B cell (primary cell): ENCODE measurements around the gene WNT3A. TPM values are rescaled to one million over a fixed set of nuclear protein-coding genes. Genes with fewer than 3 reads are reported as not detected.

Experiments used
- ATAC-seq: fragments of 200-7000 bp; cut with Tn5 transposase; one replicate; pipeline ENCODE4 v1.10.0; 2021; ENCODE audit warnings: low read depth, mild to moderate bottlenecking, moderate number of reproducible peaks, moderate library complexity
- CTCF ChIA-PET: fragments of 350-600 bp; sonication (Branson Sonifier 250); formaldehyde crosslinking; loops from one replicate; lab custom pipeline; 2021; ENCODE audit warnings: antibody characterized with exemption, inconsistent platforms; lab: Charles Lee
- POLR2A ChIA-PET: fragments of 350-600 bp; sonication (Branson Sonifier 250); formaldehyde crosslinking; loops from one replicate; lab custom pipeline; 2021; ENCODE audit warnings: antibody characterized with exemption; lab: Charles Lee
- DNase-seq: peaks from one replicate; pipeline ENCODE4 v3.0.0; 2013
- H2AFZ ChIP-seq: 2 replicates; pipeline ENCODE4 v1.6.1; 2012; ENCODE audit warnings: mild to moderate bottlenecking, low read depth, low read length; ENCODE audit not compliant: insufficient read depth, poor library complexity, severe bottlenecking
- H3K27ac ChIP-seq, 2 donors: 1 replicate in 1 of 2; 2 replicates in 1 of 2; pipeline ENCODE4 v1.5.1; 2012 to 2013; ENCODE audit warnings: low read length in 2 of 2, mild to moderate bottlenecking in 2 of 2, moderate library complexity in 1 of 2
- H3K27me3 ChIP-seq, 4 experiments: fragments of 200-600 bp in 1 of 4; sonication (generic) in 1 of 4; replicated peaks in 1 of 4; 1 replicate in 2 of 4; 2 replicates in 2 of 4; pipeline versions ENCODE4 v1.6.1 to v1.7.0; 2013 to 2016; ENCODE audit warnings: low read length in 3 of 4, mild to moderate bottlenecking in 2 of 4, mixed read lengths in 1 of 4, moderate library complexity in 1 of 4; ENCODE audit not compliant: insufficient read depth in 4 of 4, control insufficient read depth in 3 of 4; ENCODE audit errors: control extremely low read depth in 1 of 4
- H3K36me3 ChIP-seq, 2 experiments: replicated peaks in 1 of 2; 1 replicate in 1 of 2; 2 replicates in 1 of 2; pipeline versions ENCODE4 v1.6.1 to v1.7.1; 2013; ENCODE audit warnings: low read length in 1 of 2; ENCODE audit not compliant: insufficient read depth in 2 of 2, control insufficient read depth in 1 of 2; ENCODE audit errors: control extremely low read depth in 1 of 2, extremely low read depth in 1 of 2
- H3K4me1 ChIP-seq, 2 donors: fragments of 200-600 bp in 1 of 2; sonication (generic) in 1 of 2; 1 replicate in 1 of 2; 2 replicates in 1 of 2; pipeline versions ENCODE4 v1.5.1 to v1.6.1; 2013 to 2017; ENCODE audit warnings: low read length in 2 of 2; ENCODE audit not compliant: control insufficient read depth in 2 of 2, insufficient read depth in 2 of 2
- H3K4me2 ChIP-seq: replicated peaks from 2 replicates; pipeline ENCODE3; 2012; ENCODE audit warnings: mild to moderate bottlenecking, low read depth, low read length; ENCODE audit not compliant: poor library complexity, severe bottlenecking
- H3K4me3 ChIP-seq, 5 experiments: fragments of 200-600 bp in 1 of 5; sonication (generic) in 1 of 5; 1 replicate in 3 of 5; 2 replicates in 2 of 5; pipeline versions ENCODE4 v1.5.1 to v1.7.0; 2011 to 2016; ENCODE audit warnings: low read length in 4 of 5, mild to moderate bottlenecking in 4 of 5, low read depth in 2 of 5, control low read depth in 1 of 5, moderate library complexity in 1 of 5; ENCODE audit not compliant: insufficient read depth in 1 of 5; ENCODE audit errors: control extremely low read depth in 1 of 5, extremely low read depth in 1 of 5
- H3K79me2 ChIP-seq: fragments of 200-600 bp; sonication (generic); one replicate; pipeline ENCODE4 v1.6.0; 2016; ENCODE audit warnings: low read length; ENCODE audit not compliant: control insufficient read depth, insufficient read depth
- H3K9ac ChIP-seq: fragments of 200-600 bp; sonication (generic); 2 replicates; pipeline ENCODE4 v1.6.1; 2017; ENCODE audit warnings: mild to moderate bottlenecking, low read length, moderate library complexity
- H3K9me3 ChIP-seq, 3 donors: one replicate each; pipeline versions ENCODE4 v1.6.1 to v1.7.1; 2013; ENCODE audit warnings: low read length in 2 of 3; ENCODE audit not compliant: control insufficient read depth in 2 of 3, insufficient read depth in 1 of 3; ENCODE audit errors: control extremely low read depth in 1 of 3
- H4K20me1 ChIP-seq: 2 replicates; pipeline ENCODE4 v1.6.0; 2012; ENCODE audit warnings: mild to moderate bottlenecking, low read length; ENCODE audit not compliant: insufficient read depth, control insufficient read depth, poor library complexity, severe bottlenecking
- H3K27ac Mint-ChIP-seq: one replicate; pipeline ENCODE4 v1.8.0; 2021; ENCODE audit warnings: mixed read lengths
- H3K27me3 Mint-ChIP-seq: one replicate; pipeline ENCODE4 v1.8.0; 2021; ENCODE audit warnings: mixed read lengths
- H3K4me1 Mint-ChIP-seq: one replicate; pipeline ENCODE4 v1.8.0; 2021; ENCODE audit warnings: mixed read lengths
- H3K4me3 Mint-ChIP-seq: one replicate; pipeline ENCODE4 v1.8.0; 2021; ENCODE audit warnings: mixed read lengths
- H3K9me3 Mint-ChIP-seq: one replicate; pipeline ENCODE4 v1.8.0; 2022; ENCODE audit warnings: mixed read lengths; ENCODE audit not compliant: insufficient read depth
- CTCF ChIP-seq: fragments of 200-600 bp; IDR thresholded peaks from one replicate; pipeline ENCODE4 v1.8.0; 2022; ENCODE audit warnings: antibody characterized with exemption, mild to moderate bottlenecking
- EZH2 ChIP-seq: IDR thresholded peaks from 2 replicates; pipeline ENCODE4 v1.6.1; 2012; ENCODE audit warnings: borderline replicate concordance, low read depth, mild to moderate bottlenecking, moderate library complexity, low read length; ENCODE audit not compliant: insufficient read depth, poor library complexity, severe bottlenecking
- WGBS: methylation state at CpG from one replicate; pipeline ENCODE4 v1.1.5; 2013; ENCODE audit warnings: missing lambda C conversion rate; ENCODE audit not compliant: insufficient coverage; 5-methylcytosine and 5-hydroxymethylcytosine counted together
- intact Hi-C: fragments of 100-400 bp; cut with micrococcal nuclease; formaldehyde crosslinking; loops from one replicate; pipeline ENCODE4 v1.10.0; 2022
- polyA plus RNA-seq: library from polyadenylated mRNA; depleted of rRNA; stranded (reverse); fragments of >200 nt; gene quantifications from 2 replicates; pipeline ENCODE4 v1.2.3, GENCODE V29; 2012
- total RNA-seq, 2 donors: library from RNA; stranded (reverse); fragments of 120-200 nt in 1 of 2; gene quantifications; 1 replicate in 1 of 2; 2 replicates in 1 of 2; pipeline versions ENCODE4 v1.2.3 to v1.2.4, GENCODE V29; 2013 to 2022

The WNT3A gene
- total and polyA plus RNA-seq, 2 donors (not counting 1 experiment from before 2014, with no cell fraction given) = 0.03 TPM; not detected in 1

GRCh38 chr1:228090613-228091081, 83.8 kb downstream of the WNT3A start:
- DNase-seq = no peak
- TF ChIP-seq CTCF (no peak), EZH2 (no peak)
- 23% methylated on average over 1 of the region's 2 CpGs for WGBS
- peaks cover 0 to 23% (median 8%) of the 10 kb centered on the region in 3 donors for H3K9me3 ChIP-seq
- no peaks in the 10 kb centered on the region for H3K27me3 Mint-ChIP-seq
- peak overlapping the region; percentile 49 for H3K4me2 ChIP-seq
- ChIA-PET CTCF (interaction anchor here (1.3 kb wide), 1 partner anchor 10 kb away, joined by 3 read pairs; no protein-coding TSS in a partner anchor), POLR2A (no interaction called here)
- peaks cover 4% of the 10 kb centered on the region for H3K9me3 Mint-ChIP-seq
- peak overlapping the region; percentile 20 for H3K27ac Mint-ChIP-seq
- no peaks in the 10 kb centered on the region for H3K27me3 ChIP-seq
- no peak for ATAC-seq
- peaks cover 0 to 28% of the 10 kb centered on the region in 2 experiments for H3K36me3 ChIP-seq
- peaks cover 74% of the 10 kb centered on the region for H3K4me1 Mint-ChIP-seq
- H4K20me1 ChIP-seq = peaks cover 98% of the 10 kb centered on the region
- intact Hi-C loops = no loop called here
- peak overlapping the region; percentile 39 for H3K4me3 Mint-ChIP-seq
- H3K9ac ChIP-seq = no peak overlapping the region
- H3K4me1 ChIP-seq = peaks cover 59 to 65% of the 10 kb centered on the region in 2 donors
- peak overlapping the region in 1 of 5 experiments; percentile 9 for H3K4me3 ChIP-seq
- H3K79me2 ChIP-seq = peaks cover 100% of the 10 kb centered on the region
- no peak overlapping the region for H2AFZ ChIP-seq
- peak overlapping the region in 1 of 2 donors; percentile 28 for H3K27ac ChIP-seq

GRCh38 chr1:228091084-228091483, 84.3 kb downstream of the WNT3A start:
- Histone ChIP-seq H3K4me2 (peak overlapping the region; percentile 49), H3K9me3 (peaks cover 0 to 25% (median 8%) of the 10 kb centered on the region in 3 donors), H3K4me3 (no peak overlapping the region), H3K4me1 (peaks cover 55 to 60% of the 10 kb centered on the region in 2 donors), H3K27ac (peak overlapping the region in 1 of 2 donors; percentile 22), H3K27me3 (no peaks in the 10 kb centered on the region), H3K36me3 (peaks cover 2 to 33% of the 10 kb centered on the region in 2 experiments), H2AFZ (no peak overlapping the region), H3K9ac (no peak overlapping the region), H4K20me1 (peaks cover 98% of the 10 kb centered on the region), H3K79me2 (peaks cover 100% of the 10 kb centered on the region)
- intact Hi-C loops = no loop called here
- WGBS = 83% methylated on average over 4 of the region's 4 CpGs
- Mint-ChIP-seq H3K27me3 (no peaks in the 10 kb centered on the region), H3K4me1 (peaks cover 73% of the 10 kb centered on the region), H3K4me3 (peak overlapping the region; percentile 39), H3K9me3 (peaks cover 4% of the 10 kb centered on the region), H3K27ac (no peak overlapping the region)
- POLR2A ChIA-PET = no interaction called here
- TF ChIP-seq EZH2 (no peak), CTCF (no peak)
- ATAC-seq (no peak), DNase-seq (no peak)
- CTCF ChIA-PET = interaction anchor here (1.3 kb wide), 1 partner anchor 9 kb away, joined by 3 read pairs; no protein-coding TSS in a partner anchor
